HG03575 (cell line): ENCODE data around the gene KMT2C.
"Not testable (repeated sequence)": the region's sequence is repeated elsewhere in the genome, so short reads cannot be mapped to it uniquely, and the experiment has no call there.

ENCODE experiments used
- ATAC-seq: cut with Tn5 transposase; IDR thresholded peaks from one replicate; pipeline ENCODE4 v1.9.1; 2021; ENCODE audit not compliant: unreplicated experiment, insufficient number of reproducible peaks, low FRiP score; ENCODE audit errors: extremely low read depth

Gene KMT2C

GRCh38 chr7:152435384-152436110 is at the start of gene KMT2C:
Gene KMT2C, minus strand, starts transcription at chr7:152436003. Its CDS starts 217 bp downstream, at chr7:152435786.
- ATAC-seq, result no peak

GRCh38 chr7:152481082-152481481 is 45.3 kb upstream of the KMT2C start:
- ATAC-seq, result no peak

GRCh38 chr7:152480664-152481063 is 44.9 kb upstream of the KMT2C start:
- no peak for ATAC-seq

- no peak for ATAC-seq
Observed at GRCh38 chr7:152479595-152479994, 43.8 kb upstream of the KMT2C start.

GRCh38 chr7:152478140-152478539 is 42.3 kb upstream of the KMT2C start:
- ATAC-seq, result no peak

GRCh38 chr7:152477079-152477478 is 41.3 kb upstream of the KMT2C start:
- no peak for ATAC-seq

GRCh38 chr7:152476551-152476950 is 40.7 kb upstream of the KMT2C start:
- no peak for ATAC-seq

GRCh38 chr7:152471023-152471620 is 35.3 kb upstream of the KMT2C start:
- not testable (repeated sequence) for ATAC-seq

GRCh38 chr7:152470251-152471022 is 34.6 kb upstream of the KMT2C start:
- not testable (repeated sequence) for ATAC-seq

GRCh38 chr7:152469576-152469975 is 33.8 kb upstream of the KMT2C start:
- not testable (repeated sequence) for ATAC-seq

GRCh38 chr7:152467225-152467624 is 31.4 kb upstream of the KMT2C start:
- ATAC-seq, result no peak

GRCh38 chr7:152465119-152465387 is 29.2 kb upstream of the KMT2C start:
- no peak for ATAC-seq

- peak; percentile 8 for ATAC-seq
Observed at GRCh38 chr7:152464312-152465118, 28.7 kb upstream of the KMT2C start.

GRCh38 chr7:152463709-152464311 is 28.0 kb upstream of the KMT2C start:
- ATAC-seq, result peak; percentile 67

GRCh38 chr7:152462995-152463708 is 27.3 kb upstream of the KMT2C start:
- ATAC-seq, result peak; percentile 28

- no peak for ATAC-seq
Observed at GRCh38 chr7:152459724-152460251, 24.0 kb upstream of the KMT2C start.

- no peak for ATAC-seq
Observed at GRCh38 chr7:152451356-152451755, 15.6 kb upstream of the KMT2C start.

GRCh38 chr7:152445386-152446008 is 9.7 kb upstream of the KMT2C start:
- ATAC-seq, result not testable (repeated sequence)
